ENCODE results near the gene LIN37. TPM values are rescaled to one million over a fixed set of nuclear protein-coding genes. Genes with fewer than 3 reads are reported as not detected.

LIN37 gene
- total and polyA plus RNA-seq, 9 of the 15 experiments (the other 6 are each of a cell fraction or from before 2014, with no cell fraction given), result 1.2 to 12.5 (median 8.6) TPM

GRCh38 chr19:35716801-35717664, 31.3 kb upstream of the LIN37 start (continued):
- no peak for TF ChIP-seq ZNF449 (CRISPR knock-in tag; IDR thresholded peaks at IDR 0.05)
- no peak for TF ChIP-seq ERF (CRISPR knock-in tag; IDR thresholded peaks at IDR 0.05)
- TF ChIP-seq ZNF133 (CRISPR knock-in tag; IDR thresholded peaks at IDR 0.05), result no peak
- TF ChIP-seq PRMT5 (CRISPR knock-in tag; IDR thresholded peaks at IDR 0.05), result no peak
- no peak for TF ChIP-seq ZMIZ1 (IDR thresholded peaks at IDR 0.05; ENCODE audit: low read depth in 2 of 2, low read length in 2 of 2)
- TF ChIP-seq STAT6 (CRISPR knock-in tag; IDR thresholded peaks at IDR 0.05), result no peak
- TF ChIP-seq STAG1 (CRISPR knock-in tag; IDR thresholded peaks at IDR 0.05; ENCODE audit: borderline replicate concordance), result peak; percentile 93
- TF ChIP-seq BCOR (IDR thresholded peaks at IDR 0.05), result peak; percentile 55; the same call in 1 of the 2 replicates
- TF ChIP-seq ZBTB5 (IDR thresholded peaks at IDR 0.05), result no peak
- no peak for TF ChIP-seq C11orf30 (IDR thresholded peaks at IDR 0.05; ENCODE audit: low read depth)
- no peak for TF ChIP-seq ZNF184 (CRISPR knock-in tag; IDR thresholded peaks at IDR 0.05)
- TF ChIP-seq HOXB6 (CRISPR knock-in tag; IDR thresholded peaks at IDR 0.05; ENCODE audit: borderline replicate concordance), result no peak
- TF ChIP-seq ZNF639 (CRISPR knock-in tag; conservative IDR thresholded peaks at IDR 0.05 in 1 of 2, IDR thresholded peaks at IDR 0.05 in 1 of 2), result no peak
- peak; percentile 84; the same call in 1 of the 2 replicates for TF ChIP-seq KAT7 (CRISPR knock-in tag; IDR thresholded peaks at IDR 0.05; ENCODE audit: borderline replicate concordance)

Data from K562 (cell line).